ENCODE measurements around the gene TMEM125.

TMEM125 gene

DNA sequence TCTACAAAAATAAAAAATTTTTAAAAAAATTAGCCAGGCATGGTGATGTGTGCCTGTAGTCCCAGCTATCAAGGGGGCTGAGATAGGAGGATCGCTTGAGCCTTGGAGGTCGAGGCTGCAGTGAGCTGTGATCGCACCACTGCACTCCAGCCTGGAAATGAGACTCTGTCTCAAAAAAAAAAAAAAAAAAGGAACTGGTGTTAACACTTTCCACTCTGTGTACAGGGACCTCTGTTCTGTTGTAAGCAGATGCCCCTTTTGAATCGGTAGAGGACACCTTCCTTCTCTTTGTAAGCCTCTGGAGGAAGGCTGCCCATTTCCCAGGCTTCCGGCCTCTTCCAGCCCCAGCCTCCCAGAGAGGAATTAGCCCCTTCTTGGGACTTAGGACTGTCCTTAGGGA, 22.9 kb downstream of the TMEM125 start:
- Histone ChIP-seq H3K36me3 (ENCODE audit: control insufficient read depth, low read length) (no peaks in the 10 kb centered on the region), H3F3A (ENCODE audit: control insufficient read depth, insufficient read depth) (no peaks in the 10 kb centered on the region), H3K27ac (ENCODE audit: low read depth, low read length) (no peak overlapping the region), H3K79me2 (ENCODE audit: control insufficient read depth, low read length) (no peaks in the 10 kb centered on the region), H3K9me2 (replicated peaks; ENCODE audit: control insufficient read depth, low read length) (no peaks in the 10 kb centered on the region), H3K4me1 (ENCODE audit: control insufficient read depth, low read length) (no peaks in the 10 kb centered on the region), H3K9me3 (ENCODE audit: control insufficient read depth, insufficient read depth, low read length) (no peaks in the 10 kb centered on the region), H3K4me2 (ENCODE audit: low read length) (no peak overlapping the region), H4K20me1 (ENCODE audit: control insufficient read depth, insufficient read depth, low read depth, low read length) (no peaks in the 10 kb centered on the region), H3K27me3 (ENCODE audit: control insufficient read depth, low read length) (peaks cover 3% of the 10 kb centered on the region; the same call in 1 of the 2 replicates), H3K4me3 (ENCODE audit: low read length) (no peak overlapping the region)
- TF ChIP-seq, protein P1, sequence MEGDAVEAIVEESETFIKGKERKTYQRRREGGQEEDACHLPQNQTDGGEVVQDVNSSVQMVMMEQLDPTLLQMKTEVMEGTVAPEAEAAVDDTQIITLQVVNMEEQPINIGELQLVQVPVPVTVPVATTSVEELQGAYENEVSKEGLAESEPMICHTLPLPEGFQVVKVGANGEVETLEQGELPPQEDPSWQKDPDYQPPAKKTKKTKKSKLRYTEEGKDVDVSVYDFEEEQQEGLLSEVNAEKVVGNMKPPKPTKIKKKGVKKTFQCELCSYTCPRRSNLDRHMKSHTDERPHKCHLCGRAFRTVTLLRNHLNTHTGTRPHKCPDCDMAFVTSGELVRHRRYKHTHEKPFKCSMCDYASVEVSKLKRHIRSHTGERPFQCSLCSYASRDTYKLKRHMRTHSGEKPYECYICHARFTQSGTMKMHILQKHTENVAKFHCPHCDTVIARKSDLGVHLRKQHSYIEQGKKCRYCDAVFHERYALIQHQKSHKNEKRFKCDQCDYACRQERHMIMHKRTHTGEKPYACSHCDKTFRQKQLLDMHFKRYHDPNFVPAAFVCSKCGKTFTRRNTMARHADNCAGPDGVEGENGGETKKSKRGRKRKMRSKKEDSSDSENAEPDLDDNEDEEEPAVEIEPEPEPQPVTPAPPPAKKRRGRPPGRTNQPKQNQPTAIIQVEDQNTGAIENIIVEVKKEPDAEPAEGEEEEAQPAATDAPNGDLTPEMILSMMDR (IDR thresholded peaks at IDR 0.05; ENCODE audit: low read depth, low read length, poor library complexity, severe bottlenecking) = no peak
- TF ChIP-seq EZH2phosphoT487 (IDR thresholded peaks at IDR 0.05; ENCODE audit: borderline replicate concordance, low read length) = no peak

DNA sequence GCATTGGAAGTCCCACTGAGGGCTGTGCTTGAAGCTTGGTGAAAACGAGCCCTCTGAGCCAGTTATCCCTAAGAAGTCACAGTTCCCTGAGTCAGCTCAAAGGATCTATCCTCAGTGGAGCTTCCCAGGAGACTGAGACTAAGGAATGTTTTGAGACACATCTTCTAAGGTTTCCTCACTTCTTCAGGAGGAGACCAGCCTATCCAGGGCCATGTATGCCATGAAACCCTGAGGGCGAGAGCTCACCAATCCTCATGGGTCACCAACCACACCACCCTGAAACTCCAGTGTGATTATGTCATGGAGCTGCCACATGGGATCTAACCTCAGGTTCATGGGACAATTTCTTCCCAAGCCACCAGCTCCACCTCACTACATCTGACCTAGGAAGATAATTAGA, 23.4 kb downstream of the TMEM125 start:
- H3K36me3 ChIP-seq (ENCODE audit: control insufficient read depth, low read length) = no peaks in the 10 kb centered on the region
- H3K4me2 ChIP-seq (ENCODE audit: low read length) = no peak overlapping the region
- H3K27ac ChIP-seq (ENCODE audit: low read depth, low read length) = no peak overlapping the region
- H3K4me3 ChIP-seq (ENCODE audit: low read length) = no peak overlapping the region
- H3K9me3 ChIP-seq (ENCODE audit: control insufficient read depth, insufficient read depth, low read length) = no peaks in the 10 kb centered on the region
- no peaks in the 10 kb centered on the region for H3K4me1 ChIP-seq (ENCODE audit: control insufficient read depth, low read length)
- H3F3A ChIP-seq (ENCODE audit: control insufficient read depth, insufficient read depth) = no peaks in the 10 kb centered on the region
- no peaks in the 10 kb centered on the region for H3K9me2 ChIP-seq (replicated peaks; ENCODE audit: control insufficient read depth, low read length)
- no peaks in the 10 kb centered on the region for H4K20me1 ChIP-seq (ENCODE audit: control insufficient read depth, insufficient read depth, low read depth, low read length)
- TF ChIP-seq, protein P1 (IDR thresholded peaks at IDR 0.05; ENCODE audit: low read depth, low read length, poor library complexity, severe bottlenecking) = no peak
- no peak for TF ChIP-seq EZH2phosphoT487 (IDR thresholded peaks at IDR 0.05; ENCODE audit: borderline replicate concordance, low read length)
- H3K27me3 ChIP-seq (ENCODE audit: control insufficient read depth, low read length) = no peaks in the 10 kb centered on the region
- H3K79me2 ChIP-seq (ENCODE audit: control insufficient read depth, low read length) = no peaks in the 10 kb centered on the region

DNA sequence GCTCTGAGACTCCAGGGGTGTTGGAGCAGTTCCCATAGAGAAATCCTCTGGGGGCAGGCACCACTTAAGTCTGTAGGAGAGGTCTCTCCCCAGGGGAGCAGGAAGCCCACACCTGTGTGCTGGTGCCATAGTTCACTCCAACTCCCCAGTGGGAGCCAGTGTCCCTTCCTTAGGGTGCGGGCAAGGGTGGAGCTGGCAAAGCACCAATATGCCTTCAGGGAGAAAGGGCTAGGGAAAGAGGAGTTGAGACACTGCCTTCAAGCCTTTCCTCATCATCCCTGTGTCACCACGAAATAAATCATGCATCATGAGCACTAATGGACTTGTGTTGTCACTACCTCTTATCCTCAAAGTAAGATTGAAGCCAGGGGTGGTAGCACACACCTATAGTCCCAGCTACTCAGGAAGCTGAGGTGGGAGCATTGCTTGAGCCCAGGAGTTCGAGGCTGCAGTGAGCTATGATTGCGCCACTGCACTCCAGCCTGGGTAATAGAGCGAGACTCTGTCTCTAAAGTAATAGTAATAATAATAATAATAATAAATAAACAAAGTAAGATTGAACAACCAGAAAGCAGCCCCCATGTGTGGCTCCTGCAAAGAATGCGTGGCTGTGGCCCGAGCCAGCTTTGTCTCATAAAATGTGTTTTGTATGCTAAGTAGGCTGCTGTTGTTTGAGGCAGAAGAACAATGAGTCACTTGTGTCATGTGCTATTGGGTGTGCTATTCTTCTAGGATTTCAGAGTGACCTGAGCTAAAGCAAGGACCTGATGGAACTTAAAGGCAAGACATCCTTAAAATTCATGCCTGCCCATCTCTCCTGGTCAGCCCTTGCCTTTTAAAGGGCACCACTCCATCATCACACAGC, 24.3 kb downstream of the TMEM125 start:
- no peaks in the 10 kb centered on the region for H3K36me3 ChIP-seq (ENCODE audit: control insufficient read depth, low read length)
- no peaks in the 10 kb centered on the region for H4K20me1 ChIP-seq (ENCODE audit: control insufficient read depth, insufficient read depth, low read depth, low read length)
- no peak overlapping the region for H3K4me3 ChIP-seq (ENCODE audit: low read length)
- H3K79me2 ChIP-seq (ENCODE audit: control insufficient read depth, low read length) = no peaks in the 10 kb centered on the region
- H3K4me2 ChIP-seq (ENCODE audit: low read length) = no peak overlapping the region
- no peaks in the 10 kb centered on the region for H3K4me1 ChIP-seq (ENCODE audit: control insufficient read depth, low read length)
- H3K9me2 ChIP-seq (replicated peaks; ENCODE audit: control insufficient read depth, low read length) = no peaks in the 10 kb centered on the region
- no peaks in the 10 kb centered on the region for H3K9me3 ChIP-seq (ENCODE audit: control insufficient read depth, insufficient read depth, low read length)
- no peak for TF ChIP-seq EZH2phosphoT487 (IDR thresholded peaks at IDR 0.05; ENCODE audit: borderline replicate concordance, low read length)
- TF ChIP-seq, protein P1 (IDR thresholded peaks at IDR 0.05; ENCODE audit: low read depth, low read length, poor library complexity, severe bottlenecking) = no peak
- no peaks in the 10 kb centered on the region for H3K27me3 ChIP-seq (ENCODE audit: control insufficient read depth, low read length)
- no peaks in the 10 kb centered on the region for H3F3A ChIP-seq (ENCODE audit: control insufficient read depth, insufficient read depth)
- no peak overlapping the region for H3K27ac ChIP-seq (ENCODE audit: low read depth, low read length)
